Heart left ventricle (tissue), 13 donors: ENCODE results near the gene ITSN1.

Experiments used
- CTCF ChIP-seq, 12 donors: fragments of 200-600 bp; sonication (generic) in 4 of 12; IDR thresholded peaks; one replicate each; pipeline versions ENCODE4 v1.5.0 to v1.8.0; 2018 to 2022; ENCODE audit warnings: antibody characterized with exemption in 12 of 12, mild to moderate bottlenecking in 5 of 12
- POLR2A ChIP-seq, 2 donors: fragments of 450-650 bp; IDR thresholded peaks; one replicate each; pipeline ENCODE4 v1.6.1; 2017; ENCODE audit warnings: antibody characterized with exemption in 2 of 2, mild to moderate bottlenecking in 2 of 2, moderate library complexity in 2 of 2
- donor health status: ischemic (EF 13 %, LVEDD 7.1; RV severe dilation, severe dysfunction).
- donor health status: DM: no; HTN: yes; CAD: no.
- donor health status: DM: no; HTN: no; CAD: no.
- donor health status: ischemic (EF 25% LVEDD 6.9; RV normal size, moderate dysfunction).
- donor health status: ischemic (EF 25% LVEDD 5.7; RV mildly dilated, moderate dysfunction).
- donor health status: ischemic (EF 35%, LVEDD 5.7; RV mildly dilated, moderate dysfunction).
- donor health status: nonischemic (EF 11% LVEDD 7.7; RV severe dilation, severe dysfunction).
- donor health status: DM: yes; HTN: yes; CAD: no.
- donor health status: PGD.
- donor health status: ischemic (EF 29% LVEDD 5.4; RV normal size, mild dysfunction).
- donor health status: nonischemic (EF 23%, LVEDD 6.1; RV moderate dilation, normal function).

DNA sequence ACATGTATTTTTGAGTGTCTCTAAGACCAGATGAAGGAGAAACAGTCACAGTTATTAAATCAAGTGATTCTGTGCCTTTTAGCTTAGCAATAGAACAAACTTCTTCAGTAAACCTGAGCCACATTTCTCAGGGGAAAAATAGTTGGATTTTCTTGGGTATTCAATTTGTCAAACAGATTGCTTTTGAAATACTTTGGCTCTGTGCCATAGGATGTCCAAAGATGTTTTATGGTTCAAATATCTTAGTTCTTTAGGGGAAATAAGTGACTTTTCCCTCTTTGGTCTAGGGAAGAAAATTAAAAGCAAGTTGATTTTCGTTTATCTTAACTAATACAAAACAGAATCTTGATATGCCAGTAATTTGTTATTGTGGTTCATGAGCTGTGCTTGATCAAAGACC lies 147.4 kb downstream of the ITSN1 start:
- no peak for TF ChIP-seq CTCF (IDR thresholded peaks at IDR 0.05)
- no peak for TF ChIP-seq POLR2A (IDR thresholded peaks at IDR 0.05)
